Measurements from ENCODE around the gene PRKCI.
"Not testable (repeated sequence)": the region's sequence is repeated elsewhere in the genome, so short reads cannot be mapped to it uniquely, and the experiment has no call there.

The PRKCI gene

GRCh38 chr3:170301405-170301804 lies 79.2 kb downstream of the PRKCI start:
- no peak for DNase-seq

GRCh38 chr3:170302008-170302407 lies 79.8 kb downstream of the PRKCI start:
- no peak for DNase-seq

- no peak for DNase-seq
Observed at GRCh38 chr3:170306015-170306414, 83.8 kb downstream of the PRKCI start.

GRCh38 chr3:170307671-170308405 lies 85.6 kb downstream of the PRKCI start:
- DNase-seq = no peak

GRCh38 chr3:170309046-170309445 lies 86.8 kb downstream of the PRKCI start:
- no peak for DNase-seq

- DNase-seq = no peak
Observed at GRCh38 chr3:170317954-170318353, 95.7 kb downstream of the PRKCI start.

GRCh38 chr3:170320461-170321121 lies 98.4 kb downstream of the PRKCI start:
- no peak for DNase-seq

GRCh38 chr3:170321321-170322034 lies 99.3 kb downstream of the PRKCI start:
- no peak for DNase-seq

GRCh38 chr3:170322566-170323269 lies 100.5 kb downstream of the PRKCI start:
- no peak for DNase-seq

GRCh38 chr3:170323331-170323730 lies 101.1 kb downstream of the PRKCI start:
- no peak for DNase-seq

- DNase-seq = no peak
Observed at GRCh38 chr3:170324962-170325361, 102.7 kb downstream of the PRKCI start.

GRCh38 chr3:170327040-170327808 lies 105.0 kb downstream of the PRKCI start:
- DNase-seq = no peak

- DNase-seq = not testable (repeated sequence)
Observed at GRCh38 chr3:170327868-170328548, 105.8 kb downstream of the PRKCI start.

GRCh38 chr3:170330366-170330765 lies 108.1 kb downstream of the PRKCI start:
- DNase-seq = no peak

- no peak for DNase-seq
Observed at GRCh38 chr3:170331143-170331542, 108.9 kb downstream of the PRKCI start.

GRCh38 chr3:170337420-170337819 lies 115.2 kb downstream of the PRKCI start:
- no peak for DNase-seq

GRCh38 chr3:170338690-170339340 lies 116.6 kb downstream of the PRKCI start:
- no peak for DNase-seq

- DNase-seq = not testable (repeated sequence)
Observed at GRCh38 chr3:170342273-170342672, 120.0 kb downstream of the PRKCI start.

- DNase-seq = not testable (repeated sequence)
Observed at GRCh38 chr3:170343859-170344258, 121.6 kb downstream of the PRKCI start.

- DNase-seq = no peak
Observed at GRCh38 chr3:170344971-170345370, 122.7 kb downstream of the PRKCI start.
